GM21526 (cell line): ENCODE data around the gene OCEL1.

ENCODE experiments used
- ATAC-seq: cut with Tn5 transposase; IDR thresholded peaks from one replicate; pipeline ENCODE4 v1.9.1; 2021; ENCODE audit warnings: moderate library complexity; ENCODE audit not compliant: unreplicated experiment, low FRiP score

The OCEL1 gene

GRCh38 chr19:17209126-17210036, 16.6 kb upstream of the OCEL1 start:
- ATAC-seq = no peak

- ATAC-seq = no peak
Measured at GRCh38 chr19:17210296-17210695, 15.7 kb upstream of the OCEL1 start.

- no peak for ATAC-seq
Measured at GRCh38 chr19:17211547-17212446, 14.2 kb upstream of the OCEL1 start.

- ATAC-seq = no peak
Measured at GRCh38 chr19:17213334-17213733, 12.7 kb upstream of the OCEL1 start.

GRCh38 chr19:17214508-17215126, 11.4 kb upstream of the OCEL1 start:
- ATAC-seq = no peak

GRCh38 chr19:17215127-17215971, 10.7 kb upstream of the OCEL1 start, which contains the start of gene USE1:
TSS of gene USE1 (plus strand) at chr19:17215357. CDS start at chr19:17215406, 49 bp downstream.
- ATAC-seq = peak; percentile 59

GRCh38 chr19:17216058-17216670, 9.9 kb upstream of the OCEL1 start:
- ATAC-seq = no peak

GRCh38 chr19:17219286-17219685, 6.7 kb upstream of the OCEL1 start:
- no peak for ATAC-seq

GRCh38 chr19:17220207-17220758, 5.7 kb upstream of the OCEL1 start:
- no peak for ATAC-seq

- no peak for ATAC-seq
Measured at GRCh38 chr19:17225053-17225452, 973 bp upstream of the OCEL1 start.

- ATAC-seq = no peak
Measured at GRCh38 chr19:17227798-17228367, 1.9 kb downstream of the OCEL1 start.

GRCh38 chr19:17229890-17230289, 3.9 kb downstream of the OCEL1 start:
- ATAC-seq = no peak

GRCh38 chr19:17232258-17232657, 6.2 kb downstream of the OCEL1 start:
- no peak for ATAC-seq

- no peak for ATAC-seq
Measured at GRCh38 chr19:17234911-17235299, 8.9 kb downstream of the OCEL1 start.

GRCh38 chr19:17235300-17235970, 9.4 kb downstream of the OCEL1 start:
- no peak for ATAC-seq

GRCh38 chr19:17235971-17236777, 10.1 kb downstream of the OCEL1 start:
- no peak for ATAC-seq

- no peak for ATAC-seq
Measured at GRCh38 chr19:17236811-17237543, 11.0 kb downstream of the OCEL1 start.
